ENCODE results near the gene TBC1D9B.
A peak's percentile ranks its signal among the peaks of the same experiment; 100 is the strongest.

Gene TBC1D9B

GRCh38 chr5:179869641-179870402 is 37.9 kb downstream of the TBC1D9B start:
- DNase-seq (ENCODE audit: low read depth) = no peak

DNA sequence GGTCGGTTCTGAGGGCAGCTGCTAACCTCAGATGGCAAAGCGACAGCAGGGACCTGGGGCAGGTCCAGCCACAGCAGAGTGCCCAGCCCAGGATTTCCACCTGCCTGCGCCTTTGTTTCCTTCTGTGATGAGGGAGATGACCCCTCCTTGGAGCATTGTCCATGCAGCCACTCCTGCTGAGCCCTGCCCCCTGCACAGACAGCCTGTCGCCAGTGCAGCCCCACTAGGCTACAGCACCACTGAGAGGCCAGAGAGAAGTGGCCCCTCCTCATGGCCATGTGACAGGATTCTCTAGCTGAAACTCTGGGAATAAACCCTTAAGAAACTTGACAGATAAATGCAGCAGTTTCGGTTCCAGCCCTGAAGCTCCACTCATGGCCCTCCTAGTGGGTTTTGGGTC is 38.6 kb downstream of the TBC1D9B start:
- DNase-seq (ENCODE audit: low read depth) = no peak

DNA sequence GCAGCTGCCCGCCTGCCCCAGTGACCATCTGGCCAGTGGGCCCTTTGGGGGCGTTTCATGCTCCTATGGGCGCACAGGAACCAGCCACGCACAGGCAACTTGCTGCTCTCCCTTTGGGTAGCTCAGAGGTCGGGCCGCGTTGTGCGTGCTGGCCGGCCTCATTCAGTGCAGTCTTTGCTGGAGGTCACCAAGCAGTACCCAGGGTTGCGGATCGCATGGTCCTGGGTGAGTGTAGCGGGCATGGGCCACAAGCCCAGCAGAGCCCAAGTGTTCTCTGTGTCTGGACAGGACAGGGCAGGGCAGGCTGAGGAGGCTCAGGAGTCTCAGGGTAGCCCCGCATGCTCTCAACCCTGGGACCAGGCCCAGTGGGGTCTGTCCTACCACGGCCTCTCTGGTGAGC is 39.2 kb downstream of the TBC1D9B start:
- no peak for DNase-seq (ENCODE audit: low read depth)

- DNase-seq (ENCODE audit: low read depth) = no peak
Observed at GRCh38 chr5:179867476-179867875, 40.2 kb downstream of the TBC1D9B start.

DNA sequence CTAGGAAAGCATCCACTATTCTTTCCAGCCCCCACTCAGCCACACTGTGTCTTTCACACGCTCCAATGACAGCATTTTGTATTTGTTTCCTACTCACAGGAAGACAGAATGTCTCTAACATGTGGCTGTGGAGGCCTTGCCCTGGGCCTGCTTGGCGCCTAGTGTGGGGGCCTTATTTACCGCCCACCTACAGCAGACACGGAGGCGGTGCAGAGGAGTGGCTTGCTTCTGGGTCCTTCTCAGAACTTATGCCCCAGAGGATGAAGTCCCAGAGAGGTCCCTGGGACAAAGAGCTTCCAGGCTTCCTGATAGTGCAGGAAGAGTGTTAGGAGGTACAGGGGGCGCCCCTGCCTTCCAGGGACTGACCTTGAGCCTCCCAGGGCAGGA is 40.6 kb downstream of the TBC1D9B start:
- no peak for DNase-seq (ENCODE audit: low read depth)

DNA sequence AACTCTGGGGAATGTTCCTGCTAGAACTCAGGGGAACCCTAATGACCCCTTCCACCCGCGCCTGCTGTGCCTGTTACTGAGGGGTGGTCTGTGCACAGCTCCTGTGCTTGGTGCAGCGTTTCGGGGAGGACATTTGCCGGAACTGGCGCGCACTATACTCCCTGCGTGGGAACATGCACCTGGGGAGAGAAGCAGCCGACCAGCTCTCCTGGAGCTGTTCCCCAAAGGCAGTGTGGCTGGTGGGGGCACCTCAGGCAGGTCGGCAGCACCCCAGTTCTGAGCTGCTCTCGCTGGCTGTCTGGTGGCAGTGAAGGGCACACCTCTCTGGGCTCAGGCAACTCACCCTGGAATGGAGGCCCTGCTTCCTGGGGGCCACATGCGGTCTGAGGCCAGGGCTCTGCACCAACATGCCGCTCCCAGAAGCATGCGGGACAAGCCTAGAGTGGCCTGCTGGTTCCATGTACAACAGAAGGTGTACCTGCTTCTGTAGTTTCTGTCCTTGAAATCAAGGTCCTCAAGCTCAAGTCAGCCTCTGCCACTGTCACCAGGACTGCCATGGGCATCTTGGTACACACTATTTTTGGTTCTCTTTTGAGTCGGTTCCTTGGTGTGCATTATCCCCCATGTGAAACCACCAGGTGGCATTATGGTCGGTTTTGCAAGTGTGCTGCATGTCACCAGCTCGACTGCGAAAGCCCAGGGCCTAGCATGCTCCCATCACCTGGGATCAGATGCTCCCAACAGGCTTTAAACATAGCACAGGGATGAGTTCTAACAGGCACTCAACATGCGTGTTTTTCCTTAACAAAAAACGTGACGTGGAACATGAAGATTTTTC is 41.2 kb downstream of the TBC1D9B start:
- DNase-seq (ENCODE audit: low read depth) = no peak

- no peak for DNase-seq (ENCODE audit: low read depth)
Observed at GRCh38 chr5:179865491-179866240, 42.0 kb downstream of the TBC1D9B start.

GRCh38 chr5:179864686-179865085 is 43.0 kb downstream of the TBC1D9B start:
- no peak for DNase-seq (ENCODE audit: low read depth)

DNA sequence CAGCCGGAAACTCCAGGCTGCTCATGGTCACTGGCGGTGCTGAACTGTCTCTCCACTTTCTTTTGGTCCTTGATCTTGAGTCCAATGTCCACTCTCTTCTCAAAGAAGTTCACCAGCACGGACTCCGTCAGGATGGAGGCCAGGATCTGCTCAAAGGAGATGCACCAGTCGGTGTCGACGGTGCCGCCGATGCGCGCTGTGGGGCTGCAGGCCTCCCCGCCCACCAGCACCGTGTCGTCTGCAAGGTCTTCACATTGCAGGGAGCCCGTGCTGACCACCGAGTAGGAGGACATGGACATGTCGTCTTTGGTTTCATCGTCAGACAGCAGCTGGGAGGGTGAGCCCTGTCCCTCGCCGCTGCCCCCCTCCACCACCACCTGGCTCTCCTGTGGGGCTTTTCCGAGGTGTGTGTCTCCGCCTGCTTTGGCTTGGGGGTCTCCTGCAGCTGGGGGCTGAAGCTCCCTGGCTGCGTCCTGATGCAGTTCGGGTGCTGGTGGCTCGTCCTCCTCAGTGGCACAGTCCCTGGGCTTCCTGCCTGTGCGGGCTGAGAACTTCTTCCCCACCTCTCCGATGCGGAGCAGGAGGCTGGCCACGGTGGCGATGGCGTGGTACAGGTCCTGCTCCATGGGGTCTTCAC is 44.1 kb downstream of the TBC1D9B start:
- DNase-seq (ENCODE audit: low read depth) = no peak

DNA sequence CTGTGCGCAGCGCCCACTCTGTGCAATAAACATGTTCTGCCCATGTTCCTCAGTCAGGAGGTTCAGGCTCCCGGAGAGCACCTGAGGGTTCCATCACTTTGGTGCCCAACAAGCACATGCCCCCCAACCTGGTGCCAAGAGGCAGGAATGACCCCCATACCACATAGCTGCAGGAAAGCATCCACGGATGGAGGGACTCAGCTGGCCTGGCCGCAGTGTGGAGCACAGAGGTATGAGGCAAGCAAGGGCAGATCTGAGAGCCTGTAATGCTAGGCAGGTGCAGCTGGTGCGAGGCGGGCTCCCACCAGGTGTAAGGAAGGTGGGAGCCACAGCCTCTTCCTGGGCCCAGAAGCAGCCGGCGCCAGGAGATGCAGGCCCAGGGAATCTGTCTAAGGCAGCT is 44.8 kb downstream of the TBC1D9B start:
- no peak for DNase-seq (ENCODE audit: low read depth)

DNA sequence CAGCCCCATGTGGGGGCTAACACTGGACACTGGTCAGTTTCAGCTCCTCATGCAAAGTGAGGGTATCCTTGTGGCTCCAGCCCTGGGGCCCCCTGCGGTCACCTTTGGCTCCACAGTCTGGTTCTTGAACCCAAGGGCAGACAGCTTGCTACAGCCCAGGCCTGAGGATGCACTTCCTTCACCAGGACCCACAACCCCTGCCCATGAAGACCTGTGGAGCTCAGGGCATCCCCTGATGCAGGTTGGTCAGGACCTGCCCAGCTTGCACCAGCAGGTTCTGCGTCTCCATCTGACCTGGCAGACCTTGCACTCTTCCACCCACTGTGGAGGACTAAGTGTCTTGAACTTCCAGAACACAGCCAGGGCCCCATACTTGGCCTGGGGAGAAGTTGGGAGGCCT is 45.4 kb downstream of the TBC1D9B start:
- DNase-seq (ENCODE audit: low read depth) = no peak

DNA sequence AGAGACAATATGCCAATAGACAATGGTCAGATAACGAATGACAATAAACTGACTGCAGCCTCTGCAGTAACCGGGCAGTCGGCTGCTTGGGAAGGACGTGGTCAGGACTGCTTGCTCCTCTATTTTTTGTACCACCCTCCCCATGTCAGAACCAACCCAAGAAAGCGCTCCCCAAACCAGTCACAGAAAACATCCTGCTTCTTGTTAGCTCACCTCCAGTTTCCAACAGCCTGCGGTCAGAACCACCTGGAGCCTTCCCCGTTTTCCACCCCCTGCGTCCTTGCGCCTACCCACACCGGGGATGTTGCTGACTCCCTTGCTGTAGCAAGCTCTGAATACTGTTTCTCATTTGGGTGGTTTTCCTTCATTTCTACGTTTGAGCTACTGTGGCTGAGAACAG is 47.4 kb downstream of the TBC1D9B start:
- no peak for DNase-seq (ENCODE audit: low read depth)

- peak; percentile 94 for DNase-seq (ENCODE audit: low read depth)
Observed at GRCh38 chr5:179858586-179859427, 48.9 kb downstream of the TBC1D9B start, which contains the start of gene MRNIP. MRNIP (minus strand) TSS chr5:179858817; CDS start chr5:179858796, 21 bp downstream.

GRCh38 chr5:179858241-179858585 is 49.5 kb downstream of the TBC1D9B start:
- DNase-seq (ENCODE audit: low read depth) = peak; percentile 35

DNA sequence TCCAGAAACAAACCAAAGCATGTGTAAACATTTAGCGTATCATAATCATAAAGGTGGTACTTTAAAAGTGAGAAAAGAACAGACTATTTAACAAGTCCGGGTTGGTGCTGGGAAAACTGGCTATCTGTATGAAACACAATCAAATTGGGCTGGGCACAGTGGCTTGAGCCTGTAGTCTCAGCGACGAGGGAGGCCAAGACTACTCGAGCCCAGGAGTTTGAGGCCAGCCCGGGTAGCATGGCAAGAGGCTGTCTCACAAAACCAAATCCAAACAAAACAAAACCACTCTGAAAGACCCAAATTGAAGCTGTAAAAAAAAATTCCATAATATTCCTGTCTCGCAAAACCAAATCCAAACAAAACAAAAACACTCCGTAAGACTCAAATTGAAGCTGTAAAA is 53.3 kb downstream of the TBC1D9B start:
- DNase-seq (ENCODE audit: low read depth) = no peak

GRCh38 chr5:179852993-179853547 is 54.6 kb downstream of the TBC1D9B start:
- no peak for DNase-seq (ENCODE audit: low read depth)

DNA sequence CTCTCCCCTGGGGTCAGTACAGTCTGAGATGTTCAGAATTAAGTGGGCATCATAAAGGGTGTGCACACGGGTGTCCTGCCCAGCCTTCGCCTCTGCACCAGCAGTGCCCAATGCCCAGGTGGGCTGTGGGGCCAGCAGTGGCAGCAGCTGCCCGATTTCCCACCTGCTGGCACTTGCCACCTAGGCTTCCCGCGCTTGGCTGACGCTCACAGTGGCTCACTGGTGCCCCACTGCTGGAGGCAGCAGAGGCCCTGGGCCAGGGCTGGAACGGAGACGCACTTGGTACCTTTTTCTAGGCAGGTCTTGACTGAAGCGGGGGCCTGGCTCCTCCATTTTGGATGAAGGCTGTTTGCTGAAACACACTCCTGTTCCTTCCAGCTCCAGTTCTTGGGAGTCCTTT is 66.1 kb downstream of the TBC1D9B start:
- no peak for DNase-seq (ENCODE audit: low read depth)

DNA sequence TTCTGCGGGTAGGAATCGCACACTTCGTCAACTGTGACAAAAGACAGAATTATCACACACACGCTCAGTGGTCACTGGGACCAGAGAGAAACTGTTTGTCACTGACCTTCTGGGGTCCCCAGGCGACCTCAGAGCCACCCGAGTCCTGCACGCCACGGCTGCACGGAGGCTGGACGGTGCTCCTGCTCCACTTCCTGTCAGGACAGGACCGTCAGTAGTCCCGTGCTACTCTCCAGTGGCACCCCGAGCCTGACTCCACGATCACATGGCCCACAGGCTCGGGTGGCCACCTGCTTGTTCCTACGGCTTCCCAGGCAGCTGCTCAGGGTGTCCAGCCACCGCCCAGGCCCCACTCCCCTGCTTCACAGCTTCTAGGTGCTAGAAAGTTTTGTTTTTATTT is 66.9 kb downstream of the TBC1D9B start:
- DNase-seq (ENCODE audit: low read depth) = no peak

DNA sequence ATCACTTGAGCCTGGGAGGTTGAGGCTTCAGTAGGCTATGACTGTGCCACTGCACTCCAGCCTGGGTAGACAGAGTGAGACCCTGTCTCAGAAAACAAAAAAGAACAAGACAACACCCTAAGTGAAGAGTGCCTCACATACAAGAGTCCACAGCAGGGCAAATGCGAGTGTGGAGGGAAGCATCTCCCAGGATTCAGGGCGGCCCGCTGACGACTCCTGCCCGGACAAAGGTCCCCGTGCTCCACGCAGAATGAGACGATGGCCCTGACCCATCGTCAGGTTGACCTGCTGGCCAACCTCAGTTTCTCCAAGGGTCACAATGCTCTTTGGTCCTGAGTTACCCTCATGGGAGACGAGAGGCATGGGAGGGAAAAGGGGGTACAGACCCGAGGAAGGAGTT is 67.4 kb downstream of the TBC1D9B start:
- DNase-seq (ENCODE audit: low read depth) = no peak

GRCh38 chr5:179839328-179840256 is 68.1 kb downstream of the TBC1D9B start:
- DNase-seq (ENCODE audit: low read depth) = no peak

Measured in EH (cell line).